PC-9 (cell line): ENCODE results near the gene EIF3A.

ENCODE experiments used
- CTCF ChIP-seq: fragments of 200-600 bp; sonication (generic); conservative IDR thresholded peaks from 2 replicates; pipeline ENCODE4 v1.6.1; 2017; ENCODE audit warnings: mixed run types, antibody characterized with exemption, mild to moderate bottlenecking, moderate library complexity
- EZH2 ChIP-seq: fragments of 200-600 bp; sonication (generic); IDR thresholded peaks from 2 replicates; pipeline ENCODE4 v1.8.0; 2017; ENCODE audit warnings: antibody characterized with exemption, low read depth

GRCh38 chr10:119059557-119059956 is 21.1 kb downstream of the EIF3A start:
- TF ChIP-seq CTCF (no peak), EZH2 (no peak)
